ENCODE data around the gene SLC30A2. TPM values are rescaled to one million over a fixed set of nuclear protein-coding genes. Genes with fewer than 3 reads are reported as not detected.
A peak's percentile ranks its signal among the peaks of the same experiment; 100 is the strongest.

Gene SLC30A2
- total and polyA plus RNA-seq, 2 of the 13 experiments (the other 11 are each of a cell fraction or from before 2014, with no cell fraction given) = not detected

- TF ChIP-seq ZNF564 (CRISPR knock-in tag; IDR thresholded peaks at IDR 0.05) = peak; percentile 71; the same call in 1 of the 2 replicates
- no peak for TF ChIP-seq ZNF33A (CRISPR knock-in tag; IDR thresholded peaks at IDR 0.05; ENCODE audit: borderline replicate concordance)
- TF ChIP-seq MTA3 (CRISPR knock-in tag; IDR thresholded peaks at IDR 0.05) = no peak
- TF ChIP-seq SOX6 (IDR thresholded peaks at IDR 0.05) = no peak
- peak; percentile 14; the same call in 1 of the 2 replicates for TF ChIP-seq SOX6 (CRISPR knock-in tag; IDR thresholded peaks at IDR 0.05)
- no peak for TF ChIP-seq SNRNP70 (IDR thresholded peaks at IDR 0.05; ENCODE audit: low read depth, low read length)
- TF ChIP-seq GABPB1 (CRISPR knock-in tag; IDR thresholded peaks at IDR 0.05) = no peak; the same call in 1 of the 2 replicates
- no peak for TF ChIP-seq RELA (CRISPR knock-in tag; IDR thresholded peaks at IDR 0.05)
- 0 out of 2 replicates have a peak, but pooled peaks have one; percentile 18 for TF ChIP-seq ZKSCAN5 (CRISPR knock-in tag; IDR thresholded peaks at IDR 0.05)
- TF ChIP-seq ZNF550 (CRISPR knock-in tag; IDR thresholded peaks at IDR 0.05; ENCODE audit: borderline replicate concordance) = no peak
- TF ChIP-seq USF2 (IDR thresholded peaks at IDR 0.05; ENCODE audit: low read depth, low read length) = no peak
- no peak for TF ChIP-seq USF2 (CRISPR knock-in tag; IDR thresholded peaks at IDR 0.05; ENCODE audit: borderline replicate concordance)
- peak; percentile 25; the same call in 1 of the 2 replicates for TF ChIP-seq HOXA5 (CRISPR knock-in tag; IDR thresholded peaks at IDR 0.05)
- TF ChIP-seq FOXP4 (CRISPR knock-in tag; IDR thresholded peaks at IDR 0.05) = no peak
- no peak for TF ChIP-seq FOXM1 (CRISPR knock-in tag; IDR thresholded peaks at IDR 0.05)
- TF ChIP-seq ZMAT3 (CRISPR knock-in tag; conservative IDR thresholded peaks at IDR 0.05) = no peak
- TF ChIP-seq SP2 (CRISPR knock-in tag; IDR thresholded peaks at IDR 0.05) = no peak
- TF ChIP-seq ZNF724P (CRISPR knock-in tag; IDR thresholded peaks at IDR 0.05; ENCODE audit: borderline replicate concordance) = no peak
- no peak for TF ChIP-seq HIVEP1 (CRISPR knock-in tag; IDR thresholded peaks at IDR 0.05)
- TF ChIP-seq ZNF329 (CRISPR knock-in tag; IDR thresholded peaks at IDR 0.05; ENCODE audit: low read depth) = no peak
- TF ChIP-seq ZNF800 (CRISPR knock-in tag; IDR thresholded peaks at IDR 0.05) = peak; percentile 65; the same call in 1 of the 2 replicates
- no peak; the same call in 1 of the 2 replicates for TF ChIP-seq MTERF4 (CRISPR knock-in tag; IDR thresholded peaks at IDR 0.05)
These were observed 9.8 kb downstream of the SLC30A2 start (continued) for GRCh38 chr1:26035959-26036755.
